Gastrocnemius medialis (tissue), 4 donors: ENCODE results near the gene TRIM69. TPM values are rescaled to one million over a fixed set of nuclear protein-coding genes. Genes with fewer than 3 reads are reported as not detected.
"Not testable (repeated sequence)": the region's sequence is repeated elsewhere in the genome, so short reads cannot be mapped to it uniquely, and the experiment has no call there.

Experiments used
- ATAC-seq, 2 donors: fragments of 150-250 bp; one replicate each; pipeline ENCODE4 v1.9.1; 2016
- DNase-seq, 2 donors: peaks; one replicate each; pipeline ENCODE4 v3.0.0-alpha.2; 2019
- H3K27ac ChIP-seq, 4 donors: fragments of 200-600 bp; sonication (generic); 1 replicate in 1 of 4; 2 replicates in 3 of 4; pipeline ENCODE4 v1.5.1; 2016 to 2018; ENCODE audit warnings: mild to moderate bottlenecking in 2 of 4, moderate library complexity in 1 of 4
- H3K27me3 ChIP-seq, 3 donors: fragments of 200-600 bp; sonication (generic) in 2 of 3; 1 replicate in 1 of 3; 2 replicates in 2 of 3; pipeline versions ENCODE4 v1.5.1 to v1.6.0; 2016 to 2019; ENCODE audit warnings: mild to moderate bottlenecking in 1 of 3, moderate library complexity in 1 of 3
- H3K36me3 ChIP-seq, 2 donors: fragments of 200-600 bp; sonication (generic) in 1 of 2; one replicate each; pipeline ENCODE4 v1.5.1; 2017 to 2018
- H3K4me1 ChIP-seq, 2 donors: fragments of 200-600 bp; sonication (generic) in 1 of 2; one replicate each; pipeline ENCODE4 v1.5.1; 2016 to 2017; ENCODE audit warnings: mild to moderate bottlenecking in 2 of 2
- H3K4me3 ChIP-seq, 4 donors: fragments of 200-600 bp; sonication (generic) in 3 of 4; 1 replicate in 1 of 4; 2 replicates in 3 of 4; pipeline ENCODE4 v1.5.1; 2016 to 2019; ENCODE audit warnings: mild to moderate bottlenecking in 2 of 4
- H3K9me3 ChIP-seq, 3 donors: fragments of 200-600 bp; sonication (generic) in 2 of 3; 1 replicate in 1 of 3; 2 replicates in 2 of 3; pipeline ENCODE4 v1.5.1; 2016 to 2019
- CTCF ChIP-seq, 5 experiments: fragments of 450-650 bp in 3 of 5; fragments of 200-600 bp in 2 of 5; sonication (generic) in 2 of 5; IDR thresholded peaks in 4 of 5; conservative IDR thresholded peaks in 1 of 5; 1 replicate in 4 of 5; 2 replicates in 1 of 5; pipeline ENCODE4 v1.5.1; 2016 to 2019; ENCODE audit warnings: antibody characterized with exemption in 5 of 5, mild to moderate bottlenecking in 3 of 5, moderate library complexity in 3 of 5
- POLR2A ChIP-seq, 2 donors: fragments of 450-650 bp; IDR thresholded peaks; one replicate each; pipeline ENCODE4 v1.6.1; 2017; ENCODE audit warnings: antibody characterized with exemption in 2 of 2, mild to moderate bottlenecking in 2 of 2, moderate library complexity in 2 of 2
- in situ Hi-C, 4 donors: fragments of 200-750 bp; cut with MboI; loops; one replicate each; pipeline versions ENCODE4 v1.15.0 to v1.8.0; 2017; ENCODE audit warnings: low sequenced_read_pairs in 4 of 4
- intact Hi-C: fragments of 100-400 bp; cut with DNase I; formaldehyde crosslinking; loops from one replicate; pipeline ENCODE4 v1.15.1; 2023; ENCODE audit warnings: low total_unique reads
- total RNA-seq, 4 donors: library from RNA; depleted of rRNA; stranded (reverse); fragments of >200 nt; gene quantifications; one replicate each; pipeline versions ENCODE4 v1.1.0 to v1.2.3, GENCODE V29; 2016

Gene TRIM69
- total RNA-seq, 4 donors from 2014 or later = 13.5 to 20.8 (median 17.6) TPM

DNA sequence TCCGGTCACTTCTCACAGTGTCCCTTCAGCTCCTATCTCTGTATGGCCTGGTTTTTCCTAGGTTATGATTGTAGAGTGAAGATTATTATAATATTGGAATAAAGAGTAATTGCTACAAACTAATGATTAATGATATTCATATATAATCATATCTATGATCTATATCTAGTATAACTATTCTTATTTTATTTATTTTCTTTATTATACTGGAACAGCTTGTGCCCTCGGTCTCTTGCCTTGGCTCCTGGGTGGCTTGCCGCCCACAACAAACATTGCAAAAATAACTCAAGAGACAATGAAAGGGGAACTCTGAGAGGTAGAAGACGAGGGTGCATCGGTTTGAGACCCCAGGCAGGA is 48.6 kb downstream of the TRIM69 start:
- peak overlapping the region; percentile 84 to 95 (median 92) for H3K27ac ChIP-seq
- peak overlapping the region; percentile 71 to 90 (median 84) for H3K4me3 ChIP-seq
- H3K27me3 ChIP-seq, H3K36me3 ChIP-seq, DNase-seq, H3K9me3 ChIP-seq, H3K4me1 ChIP-seq, in situ Hi-C loops, ATAC-seq, intact Hi-C loops: not testable (repeated sequence)
- TF ChIP-seq CTCF (IDR thresholded peaks at IDR 0.05 in 4 of 5, conservative IDR thresholded peaks at IDR 0.05 in 1 of 5) = peak in 2 of 5 experiments; percentile 14 to 15

GRCh38 chr15:44788748-44789147 is 52.4 kb downstream of the TRIM69 start:
- DNase-seq = no peak
- H3K27me3 ChIP-seq = no peaks in the 10 kb centered on the region
- TF ChIP-seq POLR2A (IDR thresholded peaks at IDR 0.05) = no peak
- TF ChIP-seq CTCF (IDR thresholded peaks at IDR 0.05 in 4 of 5, conservative IDR thresholded peaks at IDR 0.05 in 1 of 5) = no peak
- in situ Hi-C loops = no loop called here
- no peaks in the 10 kb centered on the region for H3K36me3 ChIP-seq
- no peaks in the 10 kb centered on the region for H3K9me3 ChIP-seq
- no peaks in the 10 kb centered on the region for H3K4me1 ChIP-seq
- no peak overlapping the region for H3K27ac ChIP-seq
- no peak overlapping the region for H3K4me3 ChIP-seq
- intact Hi-C loops = no loop called here
- ATAC-seq = no peak

GRCh38 chr15:44790215-44790614 is 53.9 kb downstream of the TRIM69 start:
- no peak overlapping the region for H3K27ac ChIP-seq
- H3K27me3 ChIP-seq = no peaks in the 10 kb centered on the region
- in situ Hi-C loops = no loop called here
- no peaks in the 10 kb centered on the region for H3K36me3 ChIP-seq
- ATAC-seq = peak in 1 of 2 donors; percentile 75
- H3K4me3 ChIP-seq = no peak overlapping the region
- DNase-seq = peak in 1 of 2 donors; percentile 40
- intact Hi-C loops = no loop called here
- H3K9me3 ChIP-seq = no peaks in the 10 kb centered on the region
- TF ChIP-seq CTCF (IDR thresholded peaks at IDR 0.05 in 4 of 5, conservative IDR thresholded peaks at IDR 0.05 in 1 of 5) (no peak), POLR2A (IDR thresholded peaks at IDR 0.05) (no peak)
- no peaks in the 10 kb centered on the region for H3K4me1 ChIP-seq

- intact Hi-C loops = no loop called here
These were observed 54.3 kb downstream of the TRIM69 start for GRCh38 chr15:44790656-44791055.

More at GRCh38 chr15:44790656-44791055, 54.3 kb downstream of the TRIM69 start:
- Histone ChIP-seq H3K4me1 (no peaks in the 10 kb centered on the region), H3K4me3 (no peak overlapping the region), H3K27ac (no peak overlapping the region), H3K9me3 (no peaks in the 10 kb centered on the region), H3K27me3 (no peaks in the 10 kb centered on the region), H3K36me3 (no peaks in the 10 kb centered on the region)
- in situ Hi-C loops = no loop called here
- TF ChIP-seq CTCF (IDR thresholded peaks at IDR 0.05 in 4 of 5, conservative IDR thresholded peaks at IDR 0.05 in 1 of 5) = no peak
- TF ChIP-seq POLR2A (IDR thresholded peaks at IDR 0.05) = no peak
- ATAC-seq (no peak), DNase-seq (no peak)
